ENCODE results near the gene PQBP1.
A peak's percentile ranks its signal among the peaks of the same experiment; 100 is the strongest.

The PQBP1 gene

GRCh38 chrX:48890296-48890925 lies 7.3 kb upstream of the PQBP1 start:
- Histone ChIP-seq H3K27me3 (ENCODE audit: control insufficient read depth, insufficient read depth, low read length) (no peaks in the 10 kb centered on the region), H3K4me1 (ENCODE audit: control insufficient read depth, insufficient read depth, low read length) (peaks cover 2% of the 10 kb centered on the region), H3K9ac (ENCODE audit: low read depth, low read length) (no peak overlapping the region), H3K9me3 (ENCODE audit: control insufficient read depth, insufficient read depth, low read length) (no peaks in the 10 kb centered on the region), H3K4me3 (ENCODE audit: low read depth, low read length) (peak overlapping the region; percentile 65), H3K36me3 (ENCODE audit: control insufficient read depth, insufficient read depth, low read length) (peaks cover 10% of the 10 kb centered on the region)

GRCh38 chrX:48890934-48891401 lies 6.8 kb upstream of the PQBP1 start:
- H3K36me3 ChIP-seq (ENCODE audit: control insufficient read depth, insufficient read depth, low read length), result peaks cover 12% of the 10 kb centered on the region
- no peak overlapping the region for H3K9ac ChIP-seq (ENCODE audit: low read depth, low read length)
- H3K9me3 ChIP-seq (ENCODE audit: control insufficient read depth, insufficient read depth, low read length), result no peaks in the 10 kb centered on the region
- no peaks in the 10 kb centered on the region for H3K27me3 ChIP-seq (ENCODE audit: control insufficient read depth, insufficient read depth, low read length)
- peaks cover 2% of the 10 kb centered on the region for H3K4me1 ChIP-seq (ENCODE audit: control insufficient read depth, insufficient read depth, low read length)
- peak overlapping the region; percentile 65 for H3K4me3 ChIP-seq (ENCODE audit: low read depth, low read length)

- Histone ChIP-seq H3K36me3 (ENCODE audit: control insufficient read depth, insufficient read depth, low read length) (peaks cover 12% of the 10 kb centered on the region), H3K27me3 (ENCODE audit: control insufficient read depth, insufficient read depth, low read length) (no peaks in the 10 kb centered on the region), H3K4me3 (ENCODE audit: low read depth, low read length) (peak overlapping the region; percentile 65), H3K9me3 (ENCODE audit: control insufficient read depth, insufficient read depth, low read length) (no peaks in the 10 kb centered on the region), H3K4me1 (ENCODE audit: control insufficient read depth, insufficient read depth, low read length) (peaks cover 5% of the 10 kb centered on the region), H3K9ac (ENCODE audit: low read depth, low read length) (no peak overlapping the region)
These were observed 6.1 kb upstream of the PQBP1 start for GRCh38 chrX:48891402-48892288.

- Histone ChIP-seq H3K36me3 (ENCODE audit: control insufficient read depth, insufficient read depth, low read length) (peaks cover 12% of the 10 kb centered on the region), H3K9ac (ENCODE audit: low read depth, low read length) (no peak overlapping the region), H3K9me3 (ENCODE audit: control insufficient read depth, insufficient read depth, low read length) (no peaks in the 10 kb centered on the region), H3K4me1 (ENCODE audit: control insufficient read depth, insufficient read depth, low read length) (peaks cover 5% of the 10 kb centered on the region), H3K27me3 (ENCODE audit: control insufficient read depth, insufficient read depth, low read length) (no peaks in the 10 kb centered on the region), H3K4me3 (ENCODE audit: low read depth, low read length) (no peak overlapping the region)
These were observed 4.8 kb upstream of the PQBP1 start for GRCh38 chrX:48892896-48893295.

GRCh38 chrX:48893556-48894348 lies 4.0 kb upstream of the PQBP1 start:
- Histone ChIP-seq H3K4me1 (ENCODE audit: control insufficient read depth, insufficient read depth, low read length) (peaks cover 5% of the 10 kb centered on the region), H3K27me3 (ENCODE audit: control insufficient read depth, insufficient read depth, low read length) (no peaks in the 10 kb centered on the region), H3K4me3 (ENCODE audit: low read depth, low read length) (no peak overlapping the region), H3K9me3 (ENCODE audit: control insufficient read depth, insufficient read depth, low read length) (no peaks in the 10 kb centered on the region), H3K9ac (ENCODE audit: low read depth, low read length) (no peak overlapping the region), H3K36me3 (ENCODE audit: control insufficient read depth, insufficient read depth, low read length) (peaks cover 12% of the 10 kb centered on the region)

- Histone ChIP-seq H3K27me3 (ENCODE audit: control insufficient read depth, insufficient read depth, low read length) (no peaks in the 10 kb centered on the region), H3K9me3 (ENCODE audit: control insufficient read depth, insufficient read depth, low read length) (no peaks in the 10 kb centered on the region)
These were observed 2.8 kb upstream of the PQBP1 start for GRCh38 chrX:48894891-48895290.

GRCh38 chrX:48896611-48897011 lies 1.1 kb upstream of the PQBP1 start:
- H3K4me1 ChIP-seq (ENCODE audit: control insufficient read depth, insufficient read depth, low read length), result peaks cover 3% of the 10 kb centered on the region
- H3K9me3 ChIP-seq (ENCODE audit: control insufficient read depth, insufficient read depth, low read length), result no peaks in the 10 kb centered on the region
- H3K9ac ChIP-seq (ENCODE audit: low read depth, low read length), result peak overlapping the region; percentile 79
- no peaks in the 10 kb centered on the region for H3K27me3 ChIP-seq (ENCODE audit: control insufficient read depth, insufficient read depth, low read length)
- peak overlapping the region; percentile 93 for H3K4me3 ChIP-seq (ENCODE audit: low read depth, low read length)
- peaks cover 23% of the 10 kb centered on the region for H3K36me3 ChIP-seq (ENCODE audit: control insufficient read depth, insufficient read depth, low read length)

More at GRCh38 chrX:48894891-48895290, 2.8 kb upstream of the PQBP1 start:
- no peak overlapping the region for H3K9ac ChIP-seq (ENCODE audit: low read depth, low read length)
- peaks cover 5% of the 10 kb centered on the region for H3K4me1 ChIP-seq (ENCODE audit: control insufficient read depth, insufficient read depth, low read length)
- H3K4me3 ChIP-seq (ENCODE audit: low read depth, low read length), result no peak overlapping the region
- peaks cover 15% of the 10 kb centered on the region for H3K36me3 ChIP-seq (ENCODE audit: control insufficient read depth, insufficient read depth, low read length)

- Histone ChIP-seq H3K9ac (ENCODE audit: low read depth, low read length) (peak overlapping the region; percentile 87), H3K4me3 (ENCODE audit: low read depth, low read length) (peak overlapping the region; percentile 93), H3K27me3 (ENCODE audit: control insufficient read depth, insufficient read depth, low read length) (no peaks in the 10 kb centered on the region), H3K9me3 (ENCODE audit: control insufficient read depth, insufficient read depth, low read length) (no peaks in the 10 kb centered on the region), H3K36me3 (ENCODE audit: control insufficient read depth, insufficient read depth, low read length) (peaks cover 27% of the 10 kb centered on the region), H3K4me1 (ENCODE audit: control insufficient read depth, insufficient read depth, low read length) (peaks cover 3% of the 10 kb centered on the region)
These were observed 539 bp upstream of the PQBP1 start for GRCh38 chrX:48897157-48897624.

- Histone ChIP-seq H3K4me3 (ENCODE audit: low read depth, low read length) (no peak overlapping the region), H3K36me3 (ENCODE audit: control insufficient read depth, insufficient read depth, low read length) (peaks cover 20% of the 10 kb centered on the region), H3K9me3 (ENCODE audit: control insufficient read depth, insufficient read depth, low read length) (no peaks in the 10 kb centered on the region), H3K9ac (ENCODE audit: low read depth, low read length) (no peak overlapping the region), H3K4me1 (ENCODE audit: control insufficient read depth, insufficient read depth, low read length) (peaks cover 3% of the 10 kb centered on the region), H3K27me3 (ENCODE audit: control insufficient read depth, insufficient read depth, low read length) (no peaks in the 10 kb centered on the region)
These were observed 1.3 kb downstream of the PQBP1 start for GRCh38 chrX:48899078-48899410.

- Histone ChIP-seq H3K36me3 (ENCODE audit: control insufficient read depth, insufficient read depth, low read length) (peaks cover 31% of the 10 kb centered on the region), H3K4me1 (ENCODE audit: control insufficient read depth, insufficient read depth, low read length) (peaks cover 3% of the 10 kb centered on the region), H3K4me3 (ENCODE audit: low read depth, low read length) (no peak overlapping the region), H3K27me3 (ENCODE audit: control insufficient read depth, insufficient read depth, low read length) (no peaks in the 10 kb centered on the region), H3K9ac (ENCODE audit: low read depth, low read length) (no peak overlapping the region), H3K9me3 (ENCODE audit: control insufficient read depth, insufficient read depth, low read length) (no peaks in the 10 kb centered on the region)
These were observed 3.3 kb downstream of the PQBP1 start for GRCh38 chrX:48901069-48901468.

- Histone ChIP-seq H3K4me3 (ENCODE audit: low read depth, low read length) (no peak overlapping the region), H3K36me3 (ENCODE audit: control insufficient read depth, insufficient read depth, low read length) (peaks cover 31% of the 10 kb centered on the region), H3K9me3 (ENCODE audit: control insufficient read depth, insufficient read depth, low read length) (no peaks in the 10 kb centered on the region), H3K9ac (ENCODE audit: low read depth, low read length) (no peak overlapping the region), H3K27me3 (ENCODE audit: control insufficient read depth, insufficient read depth, low read length) (no peaks in the 10 kb centered on the region), H3K4me1 (ENCODE audit: control insufficient read depth, insufficient read depth, low read length) (no peaks in the 10 kb centered on the region)
These were observed 4.4 kb downstream of the PQBP1 start for GRCh38 chrX:48902135-48902534.

All from iPS-15b (cell line).